Neural progenitor cell (in vitro differentiated cells): ENCODE measurements around the gene KDM4B.

Source experiments
- CTCF ChIP-seq: fragments of 200-600 bp; sonication (generic); IDR thresholded peaks from 2 replicates; pipeline ENCODE4 v1.5.1; 2017; ENCODE audit warnings: antibody characterized with exemption, mild to moderate bottlenecking
- EZH2 ChIP-seq: fragments of 200-600 bp; sonication (generic); IDR thresholded peaks from 2 replicates; pipeline ENCODE4 v1.6.1; 2017; ENCODE audit warnings: antibody characterized with exemption, mild to moderate bottlenecking, moderate library complexity
- EZH2phosphoT487 ChIP-seq: fragments of 200-600 bp; sonication (generic); IDR thresholded peaks from 2 replicates; pipeline ENCODE4 v1.6.1; 2017; ENCODE audit warnings: antibody characterized with exemption

GRCh38 chr19:5182751-5183150 is 213.8 kb downstream of the KDM4B start:
- TF ChIP-seq CTCF (no peak), EZH2phosphoT487 (no peak), EZH2 (no peak)
